B cell (primary cell): ENCODE data around the gene CFAP141. TPM values are rescaled to one million over a fixed set of nuclear protein-coding genes. Genes with fewer than 3 reads are reported as not detected.

Experiments used
- ATAC-seq: fragments of 200-7000 bp; cut with Tn5 transposase; one replicate; pipeline ENCODE4 v1.10.0; 2021; ENCODE audit warnings: low read depth, mild to moderate bottlenecking, moderate number of reproducible peaks, moderate library complexity
- CTCF ChIA-PET: fragments of 350-600 bp; sonication (Branson Sonifier 250); formaldehyde crosslinking; loops from one replicate; lab custom pipeline; 2021; ENCODE audit warnings: antibody characterized with exemption, inconsistent platforms; lab: Charles Lee
- POLR2A ChIA-PET: fragments of 350-600 bp; sonication (Branson Sonifier 250); formaldehyde crosslinking; loops from one replicate; lab custom pipeline; 2021; ENCODE audit warnings: antibody characterized with exemption; lab: Charles Lee
- DNase-seq: peaks from one replicate; pipeline ENCODE4 v3.0.0; 2013
- H2AFZ ChIP-seq: 2 replicates; pipeline ENCODE4 v1.6.1; 2012; ENCODE audit warnings: mild to moderate bottlenecking, low read depth, low read length; ENCODE audit not compliant: insufficient read depth, poor library complexity, severe bottlenecking
- H3K27ac ChIP-seq, 2 donors: 1 replicate in 1 of 2; 2 replicates in 1 of 2; pipeline ENCODE4 v1.5.1; 2012 to 2013; ENCODE audit warnings: low read length in 2 of 2, mild to moderate bottlenecking in 2 of 2, moderate library complexity in 1 of 2
- H3K27me3 ChIP-seq, 4 experiments: fragments of 200-600 bp in 1 of 4; sonication (generic) in 1 of 4; replicated peaks in 1 of 4; 1 replicate in 2 of 4; 2 replicates in 2 of 4; pipeline versions ENCODE4 v1.6.1 to v1.7.0; 2013 to 2016; ENCODE audit warnings: low read length in 3 of 4, mild to moderate bottlenecking in 2 of 4, mixed read lengths in 1 of 4, moderate library complexity in 1 of 4; ENCODE audit not compliant: insufficient read depth in 4 of 4, control insufficient read depth in 3 of 4; ENCODE audit errors: control extremely low read depth in 1 of 4
- H3K36me3 ChIP-seq, 2 experiments: replicated peaks in 1 of 2; 1 replicate in 1 of 2; 2 replicates in 1 of 2; pipeline versions ENCODE4 v1.6.1 to v1.7.1; 2013; ENCODE audit warnings: low read length in 1 of 2; ENCODE audit not compliant: insufficient read depth in 2 of 2, control insufficient read depth in 1 of 2; ENCODE audit errors: control extremely low read depth in 1 of 2, extremely low read depth in 1 of 2
- H3K4me1 ChIP-seq, 2 donors: fragments of 200-600 bp in 1 of 2; sonication (generic) in 1 of 2; 1 replicate in 1 of 2; 2 replicates in 1 of 2; pipeline versions ENCODE4 v1.5.1 to v1.6.1; 2013 to 2017; ENCODE audit warnings: low read length in 2 of 2; ENCODE audit not compliant: control insufficient read depth in 2 of 2, insufficient read depth in 2 of 2
- H3K4me2 ChIP-seq: replicated peaks from 2 replicates; pipeline ENCODE3; 2012; ENCODE audit warnings: mild to moderate bottlenecking, low read depth, low read length; ENCODE audit not compliant: poor library complexity, severe bottlenecking
- H3K4me3 ChIP-seq, 5 experiments: fragments of 200-600 bp in 1 of 5; sonication (generic) in 1 of 5; 1 replicate in 3 of 5; 2 replicates in 2 of 5; pipeline versions ENCODE4 v1.5.1 to v1.7.0; 2011 to 2016; ENCODE audit warnings: low read length in 4 of 5, mild to moderate bottlenecking in 4 of 5, low read depth in 2 of 5, control low read depth in 1 of 5, moderate library complexity in 1 of 5; ENCODE audit not compliant: insufficient read depth in 1 of 5; ENCODE audit errors: control extremely low read depth in 1 of 5, extremely low read depth in 1 of 5
- H3K79me2 ChIP-seq: fragments of 200-600 bp; sonication (generic); one replicate; pipeline ENCODE4 v1.6.0; 2016; ENCODE audit warnings: low read length; ENCODE audit not compliant: control insufficient read depth, insufficient read depth
- H3K9ac ChIP-seq: fragments of 200-600 bp; sonication (generic); 2 replicates; pipeline ENCODE4 v1.6.1; 2017; ENCODE audit warnings: mild to moderate bottlenecking, low read length, moderate library complexity
- H3K9me3 ChIP-seq, 3 donors: one replicate each; pipeline versions ENCODE4 v1.6.1 to v1.7.1; 2013; ENCODE audit warnings: low read length in 2 of 3; ENCODE audit not compliant: control insufficient read depth in 2 of 3, insufficient read depth in 1 of 3; ENCODE audit errors: control extremely low read depth in 1 of 3
- H4K20me1 ChIP-seq: 2 replicates; pipeline ENCODE4 v1.6.0; 2012; ENCODE audit warnings: mild to moderate bottlenecking, low read length; ENCODE audit not compliant: insufficient read depth, control insufficient read depth, poor library complexity, severe bottlenecking
- H3K27ac Mint-ChIP-seq: one replicate; pipeline ENCODE4 v1.8.0; 2021; ENCODE audit warnings: mixed read lengths
- H3K27me3 Mint-ChIP-seq: one replicate; pipeline ENCODE4 v1.8.0; 2021; ENCODE audit warnings: mixed read lengths
- H3K4me1 Mint-ChIP-seq: one replicate; pipeline ENCODE4 v1.8.0; 2021; ENCODE audit warnings: mixed read lengths
- H3K4me3 Mint-ChIP-seq: one replicate; pipeline ENCODE4 v1.8.0; 2021; ENCODE audit warnings: mixed read lengths
- H3K9me3 Mint-ChIP-seq: one replicate; pipeline ENCODE4 v1.8.0; 2022; ENCODE audit warnings: mixed read lengths; ENCODE audit not compliant: insufficient read depth
- EZH2 ChIP-seq: IDR thresholded peaks from 2 replicates; pipeline ENCODE4 v1.6.1; 2012; ENCODE audit warnings: borderline replicate concordance, low read depth, mild to moderate bottlenecking, moderate library complexity, low read length; ENCODE audit not compliant: insufficient read depth, poor library complexity, severe bottlenecking
- WGBS: methylation state at CpG from one replicate; pipeline ENCODE4 v1.1.5; 2013; ENCODE audit warnings: missing lambda C conversion rate; ENCODE audit not compliant: insufficient coverage; 5-methylcytosine and 5-hydroxymethylcytosine counted together
- intact Hi-C: fragments of 100-400 bp; cut with micrococcal nuclease; formaldehyde crosslinking; loops from one replicate; pipeline ENCODE4 v1.10.0; 2022
- polyA minus RNA-seq: library from RNA; depleted of rRNA, polyadenylated mRNA; stranded (reverse); fragments of >200 nt; gene quantifications from 2 replicates; pipeline ENCODE4 v1.2.3, GENCODE V29; 2012
- polyA plus RNA-seq: library from polyadenylated mRNA; depleted of rRNA; stranded (reverse); fragments of >200 nt; gene quantifications from 2 replicates; pipeline ENCODE4 v1.2.3, GENCODE V29; 2012
- total RNA-seq, 2 donors: library from RNA; stranded (reverse); fragments of 120-200 nt in 1 of 2; gene quantifications; 1 replicate in 1 of 2; 2 replicates in 1 of 2; pipeline versions ENCODE4 v1.2.3 to v1.2.4, GENCODE V29; 2013 to 2022
- TF ChIP-seq, protein P1 (sequence below): fragments of 200-600 bp; IDR thresholded peaks from one replicate; pipeline ENCODE4 v1.8.0; 2022; ENCODE audit warnings: antibody characterized with exemption, mild to moderate bottlenecking

Gene CFAP141
- total RNA-seq, result not detected in 2 replicates
- total RNA-seq (2013), result not detected
- polyA plus RNA-seq, result not detected in 2 replicates
- polyA minus RNA-seq, result not detected in 2 replicates

DNA sequence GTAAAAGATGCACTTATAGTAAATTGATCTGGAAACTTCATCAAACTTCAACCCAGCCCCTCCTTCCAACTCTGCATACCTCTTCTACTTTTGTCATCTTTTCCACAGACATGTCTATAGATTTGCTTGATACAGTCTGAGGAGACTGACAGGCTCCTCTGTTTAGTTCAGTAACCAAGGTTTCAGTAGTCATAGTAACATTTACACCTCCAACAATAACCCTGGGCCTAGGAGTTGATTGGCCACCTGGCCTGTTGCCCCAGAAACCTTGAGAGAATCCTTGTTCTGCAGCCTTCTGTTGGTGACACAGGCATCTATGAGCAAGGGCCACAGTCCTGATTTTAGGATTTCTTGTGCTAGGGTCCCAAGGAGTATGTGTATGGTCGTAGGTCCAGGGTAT is at the start of gene CFAP141:
Gene CFAP141, minus strand, starts transcription at position 138 of the 400 bp plus-strand sequence. Its CDS starts 26 bp downstream, at position 112.
- no CpG with 5 or more reads among the region's 1 CpG for WGBS
- Histone ChIP-seq H3K4me1 (no peaks in the 10 kb centered on the region), H3K9me3 (no peaks in the 10 kb centered on the region), H4K20me1 (peaks cover 9% of the 10 kb centered on the region), H3K9ac (no peak within 1 kb of the TSS), H3K27ac (no peak within 1 kb of the TSS), H3K27me3 (no peaks in the 10 kb centered on the region), H3K36me3 (peaks cover 13 to 52% of the 10 kb centered on the region in 2 experiments), H3K4me2 (no peak within 1 kb of the TSS), H2AFZ (no peak within 1 kb of the TSS), H3K79me2 (no peaks in the 10 kb centered on the region), H3K4me3 (no peak within 1 kb of the TSS)
- intact Hi-C loops, result no loop called here
- Mint-ChIP-seq H3K4me3 (no peak within 1 kb of the TSS), H3K9me3 (no peaks in the 10 kb centered on the region), H3K4me1 (no peaks in the 10 kb centered on the region), H3K27me3 (no peaks in the 10 kb centered on the region), H3K27ac (no peak within 1 kb of the TSS)
- no peak for TF ChIP-seq EZH2
- TF ChIP-seq, protein P1, sequence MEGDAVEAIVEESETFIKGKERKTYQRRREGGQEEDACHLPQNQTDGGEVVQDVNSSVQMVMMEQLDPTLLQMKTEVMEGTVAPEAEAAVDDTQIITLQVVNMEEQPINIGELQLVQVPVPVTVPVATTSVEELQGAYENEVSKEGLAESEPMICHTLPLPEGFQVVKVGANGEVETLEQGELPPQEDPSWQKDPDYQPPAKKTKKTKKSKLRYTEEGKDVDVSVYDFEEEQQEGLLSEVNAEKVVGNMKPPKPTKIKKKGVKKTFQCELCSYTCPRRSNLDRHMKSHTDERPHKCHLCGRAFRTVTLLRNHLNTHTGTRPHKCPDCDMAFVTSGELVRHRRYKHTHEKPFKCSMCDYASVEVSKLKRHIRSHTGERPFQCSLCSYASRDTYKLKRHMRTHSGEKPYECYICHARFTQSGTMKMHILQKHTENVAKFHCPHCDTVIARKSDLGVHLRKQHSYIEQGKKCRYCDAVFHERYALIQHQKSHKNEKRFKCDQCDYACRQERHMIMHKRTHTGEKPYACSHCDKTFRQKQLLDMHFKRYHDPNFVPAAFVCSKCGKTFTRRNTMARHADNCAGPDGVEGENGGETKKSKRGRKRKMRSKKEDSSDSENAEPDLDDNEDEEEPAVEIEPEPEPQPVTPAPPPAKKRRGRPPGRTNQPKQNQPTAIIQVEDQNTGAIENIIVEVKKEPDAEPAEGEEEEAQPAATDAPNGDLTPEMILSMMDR, result no peak
- DNase-seq, result no peak
- no peak for ATAC-seq
- ChIA-PET CTCF (no interaction called here), POLR2A (no interaction called here)

DNA sequence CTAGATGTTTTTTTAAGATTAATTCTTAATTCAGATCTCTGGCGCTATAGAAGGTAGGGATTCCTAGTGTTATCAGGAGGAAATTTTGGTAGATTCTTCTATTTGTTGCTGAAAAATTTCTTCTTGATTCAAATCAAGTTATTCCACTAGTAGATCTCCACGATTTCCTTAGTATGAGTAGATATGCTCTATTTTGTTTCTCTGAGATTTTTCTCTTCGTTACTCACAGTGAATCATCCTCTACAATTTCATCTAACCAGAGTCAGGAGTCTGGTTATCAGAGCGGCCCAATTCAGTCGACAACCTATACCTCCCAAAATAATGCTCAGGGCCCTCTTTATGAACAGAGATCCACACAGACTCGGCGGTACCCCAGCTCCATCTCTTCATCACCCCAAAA is 47.5 kb upstream of the CFAP141 start:
- H3K27ac Mint-ChIP-seq, result no peak overlapping the region
- H2AFZ ChIP-seq, result no peak overlapping the region
- ATAC-seq, result no peak
- no peak overlapping the region for H3K4me3 ChIP-seq
- H3K36me3 ChIP-seq, result peaks cover 17 to 92% of the 10 kb centered on the region in 2 experiments
- 83% methylated on average over 1 of the region's 7 CpGs for WGBS
- intact Hi-C loops, result no loop called here
- ChIA-PET CTCF (interaction anchor here (0.6 kb wide), 1 partner anchor 368 kb away, joined by 3 read pairs; no protein-coding TSS in a partner anchor), POLR2A (no interaction called here)
- H3K27ac ChIP-seq, result no peak overlapping the region
- H3K9me3 Mint-ChIP-seq, result no peaks in the 10 kb centered on the region
- no peaks in the 10 kb centered on the region for H3K27me3 ChIP-seq
- H3K9ac ChIP-seq, result no peak overlapping the region
- no peak for DNase-seq
- no peak overlapping the region for H3K4me3 Mint-ChIP-seq
- TF ChIP-seq EZH2, result no peak
- TF ChIP-seq, protein P1, result no peak
- no peak overlapping the region for H3K4me2 ChIP-seq
- no peaks in the 10 kb centered on the region for H3K4me1 ChIP-seq
- no peaks in the 10 kb centered on the region for H3K4me1 Mint-ChIP-seq
- no peaks in the 10 kb centered on the region for H3K27me3 Mint-ChIP-seq
- H3K9me3 ChIP-seq, result no peaks in the 10 kb centered on the region
- H4K20me1 ChIP-seq, result no peaks in the 10 kb centered on the region
- peaks cover 17% of the 10 kb centered on the region for H3K79me2 ChIP-seq
